ENCODE data around the gene ASB2. TPM values are rescaled to one million over a fixed set of nuclear protein-coding genes. Genes with fewer than 3 reads are reported as not detected.
A peak's percentile ranks its signal among the peaks of the same experiment; 100 is the strongest.

Gene ASB2
- total RNA-seq, 1 donor from 2014 or later, result 21.6 TPM

DNA sequence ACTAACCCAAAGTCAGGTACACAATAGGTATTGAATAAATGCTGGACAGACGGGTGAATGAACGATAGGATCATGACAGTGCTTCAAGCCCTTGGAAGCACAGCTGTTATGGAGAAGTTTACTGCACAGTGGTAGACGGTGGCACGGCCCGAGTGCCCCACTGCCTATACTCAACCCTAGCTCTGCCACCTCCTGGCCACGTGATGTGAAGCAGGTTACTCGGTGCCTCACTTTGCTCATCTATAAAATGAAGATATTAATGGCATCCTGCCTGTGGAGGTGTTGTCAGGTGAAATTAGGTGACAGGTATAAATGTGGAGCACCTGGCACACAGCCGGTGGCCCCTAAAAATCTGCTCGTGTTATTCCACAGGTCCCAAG lies 5.8 kb downstream of the ASB2 start:
- intact Hi-C loops (cut with micrococcal nuclease), result loop anchor here (10.0 kb wide), 2 partner anchors 424 to 1294 kb away; no protein-coding TSS in a partner anchor
- peak; percentile 85 for DNase-seq
- peak overlapping the region; percentile 98 for H3K27ac Mint-ChIP-seq
- peaks cover 15% of the 10 kb centered on the region for H3K36me3 Mint-ChIP-seq (ENCODE audit: low read depth)
- peaks cover 2% of the 10 kb centered on the region for H3K9me3 Mint-ChIP-seq
- H3K4me3 Mint-ChIP-seq, result peak overlapping the region; percentile 83
- no peaks in the 10 kb centered on the region for H3K27me3 Mint-ChIP-seq
- peaks cover 70% of the 10 kb centered on the region for H3K4me1 Mint-ChIP-seq

DNA sequence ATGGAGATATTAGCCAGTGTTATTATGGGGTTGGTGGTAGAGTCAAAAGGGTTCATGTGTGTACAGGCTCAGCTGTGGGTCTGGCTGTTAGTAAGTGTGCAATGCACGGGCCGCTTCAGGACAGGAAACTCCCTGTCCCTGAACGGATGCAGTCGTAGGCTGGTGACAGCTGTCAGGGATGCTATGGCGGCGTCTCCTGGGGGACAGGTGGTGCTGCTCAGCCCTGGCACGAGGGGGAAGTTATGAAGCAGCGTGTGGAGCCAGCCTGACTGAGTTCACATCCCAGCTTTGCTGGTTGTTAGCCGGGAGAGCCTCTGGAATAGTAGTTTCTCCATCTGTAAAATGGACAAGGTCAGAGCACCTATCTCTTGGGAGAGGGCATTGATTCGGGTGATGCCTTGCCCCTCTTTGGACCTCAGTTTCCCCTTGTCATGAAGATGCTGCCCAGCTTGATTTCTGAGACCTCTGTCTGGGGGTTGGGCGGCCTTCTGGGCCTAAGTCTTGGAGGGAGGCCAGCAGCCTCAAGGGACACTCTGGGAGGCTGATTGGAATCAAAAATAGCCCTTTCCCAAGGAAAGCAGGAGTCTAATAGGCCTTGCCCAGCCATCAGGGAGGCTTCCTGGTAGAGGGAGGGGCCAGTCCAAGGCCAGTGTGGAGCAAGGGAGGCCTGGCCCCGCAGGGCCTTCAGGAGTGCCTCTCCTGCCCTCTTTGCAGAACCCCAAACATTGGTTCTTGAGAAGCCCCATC lies 7.1 kb downstream of the ASB2 start:
- intact Hi-C loops (cut with micrococcal nuclease), result no loop called here

DNA sequence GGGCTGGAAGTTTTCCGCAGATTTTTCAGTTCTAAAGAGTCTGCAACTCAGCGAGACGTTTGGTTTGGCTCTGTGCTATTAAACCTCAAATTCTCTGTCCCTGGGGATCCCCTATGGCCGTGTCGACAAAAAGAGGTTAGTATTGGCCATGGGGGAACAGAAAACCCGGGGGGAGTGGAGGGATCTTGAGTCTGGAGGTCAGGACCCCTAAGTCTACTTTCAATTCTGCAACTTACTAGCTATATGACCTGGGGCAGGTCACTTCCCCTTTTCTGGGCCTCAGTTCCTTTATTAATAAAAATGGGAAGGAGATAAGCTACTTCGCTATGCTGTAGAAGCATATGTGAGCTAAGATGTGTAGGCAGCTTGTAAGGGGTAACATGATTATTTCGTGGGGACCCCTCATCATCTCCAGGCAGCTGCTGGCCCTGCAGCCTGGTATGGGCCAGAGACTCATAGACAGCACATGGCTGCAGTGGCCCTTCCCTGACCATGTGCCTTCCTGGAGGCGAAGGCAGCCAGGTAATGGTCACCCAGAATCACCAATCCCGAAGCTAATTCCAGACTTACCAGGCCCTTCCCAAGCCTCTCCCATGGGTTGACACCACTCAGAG lies 8.6 kb downstream of the ASB2 start:
- Mint-ChIP-seq H3K27ac (peak overlapping the region; percentile 100), H3K27me3 (no peaks in the 10 kb centered on the region), H3K4me1 (peaks cover 78% of the 10 kb centered on the region), H3K36me3 (ENCODE audit: low read depth) (peaks cover 30% of the 10 kb centered on the region), H3K4me3 (no peak overlapping the region), H3K9me3 (peaks cover 12% of the 10 kb centered on the region)
- intact Hi-C loops (cut with micrococcal nuclease), result no loop called here
- no peak for DNase-seq

More for the DNA sequence above, 7.1 kb downstream of the ASB2 start:
- H3K4me1 Mint-ChIP-seq, result peaks cover 75% of the 10 kb centered on the region
- peaks cover 12% of the 10 kb centered on the region for H3K9me3 Mint-ChIP-seq
- H3K36me3 Mint-ChIP-seq (ENCODE audit: low read depth), result peaks cover 26% of the 10 kb centered on the region
- DNase-seq, result no peak
- peak overlapping the region; percentile 80 for H3K27ac Mint-ChIP-seq
- H3K27me3 Mint-ChIP-seq, result no peaks in the 10 kb centered on the region
- peak overlapping the region; percentile 8 for H3K4me3 Mint-ChIP-seq

DNA sequence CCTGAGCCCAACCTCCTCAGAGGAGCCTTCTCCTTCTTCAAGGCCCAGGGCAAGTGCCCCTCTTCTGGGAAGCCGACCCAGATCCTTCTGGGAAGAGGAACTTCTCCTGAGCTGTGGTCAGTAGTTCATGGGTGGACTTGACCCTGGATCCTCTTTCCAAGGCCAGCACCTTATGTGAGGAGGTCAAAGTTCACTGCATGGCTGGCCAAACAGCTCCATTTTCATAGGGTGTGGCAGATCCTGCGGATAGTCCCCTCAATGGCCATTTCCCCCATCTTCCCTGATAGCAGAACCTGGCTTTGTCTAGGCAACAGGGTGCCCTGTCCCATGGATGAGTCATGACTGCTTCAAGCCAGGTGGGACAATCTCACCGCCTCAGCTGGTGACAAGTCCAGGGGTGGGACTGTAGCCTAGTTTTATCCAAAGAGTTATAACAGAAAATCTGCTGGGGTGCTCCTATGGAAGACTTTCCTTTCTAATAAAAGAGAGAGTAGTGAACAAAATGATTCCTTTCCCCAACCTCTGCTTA lies 10.4 kb downstream of the ASB2 start:
- Mint-ChIP-seq H3K27ac (peak overlapping the region; percentile 100), H3K4me1 (peaks cover 78% of the 10 kb centered on the region), H3K9me3 (peaks cover 12% of the 10 kb centered on the region), H3K36me3 (ENCODE audit: low read depth) (peaks cover 37% of the 10 kb centered on the region), H3K4me3 (no peak overlapping the region), H3K27me3 (no peaks in the 10 kb centered on the region)
- DNase-seq, result no peak
- intact Hi-C loops (cut with micrococcal nuclease), result no loop called here

DNA sequence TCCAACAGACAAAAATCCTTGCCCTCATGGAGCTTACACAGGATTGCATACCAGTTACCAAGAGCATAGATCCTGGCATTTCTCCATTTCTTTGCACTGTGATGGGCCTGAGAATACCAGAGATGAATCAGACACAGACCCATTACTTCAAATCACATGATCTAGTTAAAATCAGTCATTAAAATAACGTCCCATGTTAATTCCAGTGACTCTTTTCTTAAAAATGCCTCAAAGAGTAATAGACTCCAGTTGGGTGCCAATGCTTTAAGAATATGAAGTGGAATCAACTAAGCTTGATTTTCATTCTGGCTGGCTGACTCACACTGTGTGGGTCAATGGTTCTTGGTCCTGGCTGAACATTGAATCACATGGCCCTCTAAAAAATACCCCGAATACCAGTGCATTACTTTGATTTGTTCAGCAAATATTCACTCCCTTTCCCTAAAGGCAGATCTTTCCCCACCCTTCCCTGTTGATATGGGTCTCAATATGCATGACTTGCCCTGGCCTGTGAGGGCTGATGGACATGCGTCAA lies 11.0 kb downstream of the ASB2 start:
- intact Hi-C loops (cut with micrococcal nuclease), result no loop called here
- Mint-ChIP-seq H3K9me3 (peaks cover 12% of the 10 kb centered on the region), H3K27me3 (no peaks in the 10 kb centered on the region), H3K27ac (peak overlapping the region; percentile 100), H3K4me1 (peaks cover 77% of the 10 kb centered on the region), H3K4me3 (peak overlapping the region; percentile 2), H3K36me3 (ENCODE audit: low read depth) (peaks cover 37% of the 10 kb centered on the region)
- DNase-seq, result no peak

DNA sequence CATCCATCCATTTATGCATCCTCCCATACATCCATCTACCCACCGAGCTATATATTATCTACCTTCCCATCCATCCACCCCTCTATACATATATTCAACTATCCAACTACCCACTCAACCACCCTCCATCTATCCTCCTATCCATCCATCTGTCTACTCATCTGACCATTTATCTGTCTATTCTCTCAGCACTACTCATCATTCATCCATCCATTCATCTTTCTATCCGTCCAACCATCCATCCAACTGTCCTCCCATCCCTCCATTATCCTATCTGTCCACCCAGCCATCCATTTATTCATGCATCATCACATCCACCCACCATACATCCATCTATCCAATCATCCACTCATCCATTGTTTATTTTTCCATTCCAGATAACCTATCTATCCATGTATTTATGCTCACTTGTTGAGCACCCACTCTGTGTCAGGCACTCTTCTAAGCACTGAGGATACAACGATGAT lies 11.5 kb downstream of the ASB2 start:
- peaks cover 12% of the 10 kb centered on the region for H3K9me3 Mint-ChIP-seq
- H3K27me3 Mint-ChIP-seq, result no peaks in the 10 kb centered on the region
- H3K27ac Mint-ChIP-seq, result peak overlapping the region; percentile 100
- H3K4me3 Mint-ChIP-seq, result peak overlapping the region; percentile 2
- H3K36me3 Mint-ChIP-seq (ENCODE audit: low read depth), result peaks cover 37% of the 10 kb centered on the region
- intact Hi-C loops (cut with micrococcal nuclease), result loop anchor here (1.0 kb wide), 1 partner anchor 40 kb away; no protein-coding TSS in a partner anchor
- peaks cover 77% of the 10 kb centered on the region for H3K4me1 Mint-ChIP-seq
- no peak for DNase-seq

DNA sequence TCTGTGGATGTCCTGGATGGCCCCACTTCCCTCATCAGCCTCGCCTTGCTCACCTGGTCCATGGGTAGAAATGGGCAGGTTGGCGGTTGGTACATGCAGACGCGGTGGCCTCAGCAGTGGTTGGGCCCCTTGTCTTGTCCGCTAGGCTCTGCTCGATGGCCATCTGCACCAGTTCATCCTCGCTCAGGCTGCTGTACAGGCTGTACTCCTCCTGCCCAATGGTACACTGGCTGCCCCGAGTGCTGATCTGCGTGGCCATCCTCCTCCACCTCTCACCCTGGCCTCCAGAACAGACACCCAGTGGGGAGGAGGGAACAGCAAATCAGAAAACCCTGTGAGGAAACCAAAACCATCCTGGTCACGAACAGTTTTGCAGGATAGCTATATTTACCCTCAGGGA lies 12.1 kb downstream of the ASB2 start:
- Mint-ChIP-seq H3K27me3 (no peaks in the 10 kb centered on the region), H3K9me3 (peaks cover 12% of the 10 kb centered on the region), H3K36me3 (ENCODE audit: low read depth) (peaks cover 39% of the 10 kb centered on the region), H3K4me1 (peaks cover 81% of the 10 kb centered on the region), H3K4me3 (peak overlapping the region; percentile 2), H3K27ac (peak overlapping the region; percentile 100)
- intact Hi-C loops (cut with micrococcal nuclease), result loop anchor here (1.0 kb wide), 1 partner anchor 41 kb away; no protein-coding TSS in a partner anchor
- DNase-seq, result no peak

DNA sequence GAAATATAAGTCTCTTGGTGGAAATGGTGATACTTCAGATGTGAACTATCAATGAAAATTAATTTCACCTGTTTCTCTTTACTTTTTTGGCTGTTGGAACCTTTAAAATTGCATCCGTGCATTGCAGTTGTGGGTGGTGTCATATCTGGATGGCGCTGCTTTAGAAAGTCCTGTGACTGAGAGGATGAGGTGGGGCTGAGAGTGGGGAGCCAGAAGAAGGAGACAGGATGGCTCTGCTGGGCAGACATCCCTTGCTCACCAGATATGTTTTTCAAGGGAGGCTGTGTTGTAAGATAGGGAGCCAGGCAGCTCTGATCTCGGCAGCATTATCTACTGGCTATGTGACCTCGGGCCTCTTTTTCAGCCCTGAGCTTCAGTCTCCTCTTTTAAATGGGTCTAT lies 12.7 kb downstream of the ASB2 start:
- Mint-ChIP-seq H3K9me3 (peaks cover 12% of the 10 kb centered on the region), H3K27me3 (no peaks in the 10 kb centered on the region), H3K4me1 (peaks cover 83% of the 10 kb centered on the region), H3K27ac (peak overlapping the region; percentile 100), H3K36me3 (ENCODE audit: low read depth) (peaks cover 38% of the 10 kb centered on the region), H3K4me3 (peak overlapping the region; percentile 79)
- peak; percentile 67 for DNase-seq
- intact Hi-C loops (cut with micrococcal nuclease), result loop anchor here (1.0 kb wide), 3 partner anchors 8 to 42 kb away; partner anchors contain the start of gene ASB2

DNA sequence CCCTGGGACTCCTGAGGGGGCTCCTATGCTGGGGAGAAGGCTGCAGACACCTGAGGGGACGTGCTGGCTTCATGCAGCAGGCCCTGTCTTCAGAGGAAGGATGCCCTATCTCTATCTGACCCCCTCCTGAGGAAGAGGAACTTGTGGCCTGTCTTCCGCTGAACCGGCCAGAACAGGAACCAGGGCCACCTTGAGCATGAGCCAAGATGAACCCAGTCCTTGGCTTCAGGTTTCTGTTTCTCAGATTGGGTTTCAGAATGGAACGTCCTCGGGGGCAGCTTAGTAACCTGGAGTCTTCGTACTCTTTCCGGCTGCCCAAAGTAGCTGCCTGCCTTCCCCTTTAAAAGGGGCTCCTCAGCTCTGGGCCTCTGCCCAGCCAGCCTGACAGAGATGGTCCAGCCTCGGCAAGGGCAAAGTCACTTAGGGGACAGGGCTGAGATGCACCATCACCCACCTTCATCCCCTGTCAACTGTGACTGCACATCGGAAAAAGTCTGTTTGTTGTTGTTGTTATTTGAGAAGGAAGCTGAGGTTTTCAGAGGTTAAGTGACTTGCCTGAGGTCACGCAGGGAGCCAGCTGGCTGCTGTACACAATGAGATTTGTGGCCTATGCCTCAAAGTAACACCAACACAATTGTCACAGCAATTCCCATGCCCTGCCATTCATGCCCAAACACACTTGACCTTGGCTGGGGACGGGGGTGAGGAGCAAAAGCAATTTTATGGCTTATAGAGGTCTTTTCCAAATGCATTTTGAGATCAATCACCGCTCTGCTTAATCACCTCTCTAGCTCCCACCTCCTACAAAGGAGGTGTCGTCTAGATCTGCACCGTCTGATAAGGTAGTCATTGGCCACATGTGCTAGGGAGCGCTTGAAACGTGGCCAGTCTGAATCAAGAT lies 13.4 kb downstream of the ASB2 start:
- peak overlapping the region; percentile 100 for H3K27ac Mint-ChIP-seq
- H3K36me3 Mint-ChIP-seq (ENCODE audit: low read depth), result peaks cover 41% of the 10 kb centered on the region
- intact Hi-C loops (cut with micrococcal nuclease), result loop anchor here (1.0 kb wide), 2 partner anchors 8 to 13 kb away; partner anchors contain the start of gene ASB2
- H3K27me3 Mint-ChIP-seq, result no peaks in the 10 kb centered on the region
- peak overlapping the region; percentile 79 for H3K4me3 Mint-ChIP-seq
- DNase-seq, result peak; percentile 91
- peaks cover 12% of the 10 kb centered on the region for H3K9me3 Mint-ChIP-seq
- peaks cover 84% of the 10 kb centered on the region for H3K4me1 Mint-ChIP-seq

DNA sequence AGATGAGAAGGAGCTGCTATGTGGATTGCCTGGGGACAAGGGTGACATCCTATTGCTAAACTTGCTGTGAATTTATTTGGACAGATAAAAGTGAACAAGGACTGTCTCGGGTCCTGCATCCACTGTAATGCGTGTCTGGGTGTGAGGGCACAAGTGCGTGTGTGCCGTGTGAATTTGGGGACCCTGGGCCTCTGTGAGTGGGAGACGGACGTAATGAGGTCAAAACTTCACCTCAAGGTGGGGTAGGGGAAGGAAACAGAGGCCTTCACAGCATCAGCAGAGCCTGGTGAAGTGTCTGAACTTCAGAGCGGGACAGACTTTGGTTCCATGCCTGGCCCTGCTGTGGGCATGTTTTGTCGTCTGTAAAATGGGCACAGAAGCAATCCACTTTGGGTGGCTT lies 14.8 kb downstream of the ASB2 start:
- Mint-ChIP-seq H3K27me3 (no peaks in the 10 kb centered on the region), H3K36me3 (ENCODE audit: low read depth) (peaks cover 45% of the 10 kb centered on the region), H3K9me3 (peaks cover 12% of the 10 kb centered on the region), H3K4me1 (peaks cover 93% of the 10 kb centered on the region), H3K4me3 (peak overlapping the region; percentile 78), H3K27ac (peak overlapping the region; percentile 99)
- intact Hi-C loops (cut with micrococcal nuclease), result no loop called here
- DNase-seq, result no peak

DNA sequence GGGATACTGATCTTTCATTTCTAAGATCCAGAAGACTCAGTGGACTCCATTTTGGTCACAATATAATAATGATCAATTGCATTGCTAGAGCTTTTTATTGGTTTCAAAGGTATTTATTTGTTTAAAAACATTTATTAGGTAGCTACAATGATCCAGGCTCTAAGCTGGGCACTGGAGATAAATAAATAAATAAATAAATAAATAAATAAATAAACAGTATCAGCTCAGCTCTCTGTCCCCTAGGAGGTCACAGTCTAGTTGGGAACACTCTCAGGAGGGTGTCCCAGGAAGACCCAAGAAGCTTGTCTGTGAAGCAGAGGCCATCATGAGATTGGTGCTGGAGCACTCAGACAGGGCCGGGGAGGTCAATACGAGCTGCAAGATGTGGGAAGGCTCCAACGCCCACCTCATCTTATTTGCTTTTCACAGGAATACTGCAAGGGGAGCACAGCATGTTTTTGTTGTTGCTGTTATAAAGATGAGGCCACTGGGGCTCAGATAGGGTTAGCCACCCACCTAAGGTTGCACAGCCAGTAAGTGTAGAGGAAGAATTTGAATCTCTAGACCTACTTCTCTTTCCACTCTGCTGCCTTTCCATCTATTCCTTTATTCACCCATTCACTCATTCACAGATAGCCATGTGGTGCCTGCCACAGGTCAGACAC lies 15.5 kb downstream of the ASB2 start:
- Mint-ChIP-seq H3K4me1 (peaks cover 94% of the 10 kb centered on the region), H3K36me3 (ENCODE audit: low read depth) (peaks cover 39% of the 10 kb centered on the region), H3K27me3 (no peaks in the 10 kb centered on the region), H3K4me3 (peak overlapping the region; percentile 86), H3K27ac (peak overlapping the region; percentile 100), H3K9me3 (peaks cover 12% of the 10 kb centered on the region)
- intact Hi-C loops (cut with micrococcal nuclease), result no loop called here
- DNase-seq, result no peak

DNA sequence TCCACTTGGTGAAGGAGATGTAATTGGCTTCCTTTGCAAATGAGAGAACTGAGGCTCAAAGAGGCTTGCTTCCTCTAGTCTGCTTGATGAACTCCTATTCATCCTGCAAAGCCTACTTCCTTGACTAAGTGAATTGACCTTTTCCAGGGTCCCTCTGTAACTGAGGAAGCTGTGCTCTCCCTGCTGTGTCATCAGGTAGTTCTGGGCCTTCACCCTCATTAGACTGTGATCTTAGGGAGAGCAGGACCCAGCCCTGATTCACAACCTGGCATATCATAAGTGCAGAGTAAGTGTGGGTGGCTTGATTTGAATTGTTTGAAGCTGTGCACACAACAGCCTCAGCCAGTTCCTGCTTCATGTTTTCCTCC lies 16.3 kb downstream of the ASB2 start:
- peaks cover 6% of the 10 kb centered on the region for H3K9me3 Mint-ChIP-seq
- H3K36me3 Mint-ChIP-seq (ENCODE audit: low read depth), result peaks cover 34% of the 10 kb centered on the region
- DNase-seq, result peak; percentile 74
- peaks cover 93% of the 10 kb centered on the region for H3K4me1 Mint-ChIP-seq
- H3K27me3 Mint-ChIP-seq, result no peaks in the 10 kb centered on the region
- peak overlapping the region; percentile 100 for H3K27ac Mint-ChIP-seq
- intact Hi-C loops (cut with micrococcal nuclease), result no loop called here
- H3K4me3 Mint-ChIP-seq, result peak overlapping the region; percentile 86

All from activated CD4-positive, alpha-beta T cell treated with anti-CD3 and anti-CD28 coated beads, Interleukin-2, amount 10 ng/mL, durations not matched to agents 24 days and 14 days (primary cell).